OCI-LY1 (cell line): ENCODE data around the gene HTD2.
"Not testable (repeated sequence)": the region's sequence is repeated elsewhere in the genome, so short reads cannot be mapped to it uniquely, and the experiment has no call there.

Experiments
- H2AFZ ChIP-seq: fragments of 200-600 bp; sonication (generic), shearing (Covaris generic); 2 replicates; pipeline ENCODE4 v1.6.0; 2014; ENCODE audit warnings: antibody characterized with exemption, mild to moderate bottlenecking, low read length
- H3F3A ChIP-seq: fragments of 200-600 bp; sonication (generic), shearing (Covaris generic); 2 replicates; pipeline ENCODE4 v1.6.0; 2014; ENCODE audit warnings: mild to moderate bottlenecking, antibody characterized with exemption, low read length, moderate library complexity; ENCODE audit not compliant: insufficient read depth
- H3K27ac ChIP-seq: fragments of 200-600 bp; sonication (generic); 2 replicates; pipeline ENCODE4 v1.5.1; 2014; ENCODE audit warnings: low read length, mixed run types, mild to moderate bottlenecking, low read depth; ENCODE audit not compliant: poor library complexity, severe bottlenecking
- H3K27me3 ChIP-seq: fragments of 200-600 bp; sonication (generic); 2 replicates; pipeline ENCODE4 v1.6.0; 2014; ENCODE audit warnings: antibody characterized with exemption, mild to moderate bottlenecking, low read length, moderate library complexity; ENCODE audit not compliant: insufficient read depth
- H3K36me3 ChIP-seq: fragments of 200-600 bp; sonication (generic); 2 replicates; pipeline ENCODE4 v1.6.1; 2014; ENCODE audit warnings: mild to moderate bottlenecking, antibody characterized with exemption, low read length, moderate library complexity, mixed read lengths; ENCODE audit not compliant: insufficient read depth
- H3K4me1 ChIP-seq: fragments of 200-600 bp; sonication (generic); 2 replicates; pipeline ENCODE4 v1.5.1; 2014; ENCODE audit warnings: mild to moderate bottlenecking, low read length, moderate library complexity; ENCODE audit not compliant: insufficient read depth, severe bottlenecking
- H3K4me2 ChIP-seq: fragments of 200-600 bp; sonication (generic), shearing (Covaris generic); 2 replicates; pipeline ENCODE4 v1.6.1; 2014; ENCODE audit warnings: low read length
- H3K4me3 ChIP-seq: fragments of 200-600 bp; sonication (generic); 2 replicates; pipeline ENCODE4 v1.5.1; 2014; ENCODE audit warnings: low read length, low read depth, mild to moderate bottlenecking, mixed read lengths; ENCODE audit not compliant: poor library complexity, severe bottlenecking
- H3K79me2 ChIP-seq: fragments of 200-600 bp; shearing (Covaris generic); 2 replicates; pipeline ENCODE4 v1.6.1; 2016; ENCODE audit warnings: mixed run types, low read length, mixed read lengths; ENCODE audit not compliant: insufficient read depth
- H3K9ac ChIP-seq: fragments of 200-600 bp; sonication (generic), shearing (Covaris generic); 2 replicates; pipeline ENCODE4 v1.6.1; 2014; ENCODE audit warnings: mild to moderate bottlenecking, low read length, mixed read lengths
- H3K9me2 ChIP-seq: fragments of 200-600 bp; sonication (generic), shearing (Covaris generic); 2 replicates; pipeline ENCODE4 v1.6.1; 2014; ENCODE audit warnings: low read depth, mild to moderate bottlenecking, low read length, mixed read lengths
- H3K9me3 ChIP-seq: fragments of 200-600 bp; shearing (Covaris generic); 2 replicates; pipeline ENCODE4 v1.6.1; 2014; ENCODE audit warnings: low read length, mixed read lengths
- H4K20me1 ChIP-seq: fragments of 200-600 bp; sonication (generic), shearing (Covaris generic); 2 replicates; pipeline ENCODE4 v1.6.0; 2016; ENCODE audit warnings: mild to moderate bottlenecking, low read length; ENCODE audit not compliant: insufficient read depth
- EZH2 ChIP-seq: fragments of 200-600 bp; sonication (generic), shearing (Covaris generic); IDR thresholded peaks from 2 replicates; pipeline ENCODE4 v1.8.0; 2017; ENCODE audit warnings: borderline replicate concordance, mixed run types, mild to moderate bottlenecking, antibody characterized with exemption, low read length, moderate library complexity, mixed read lengths
- TF ChIP-seq, protein P1 (sequence below): fragments of 200-600 bp; sonication (generic), shearing (Covaris generic); IDR thresholded peaks from 2 replicates; pipeline ENCODE4 v1.5.1; 2017; ENCODE audit warnings: mild to moderate bottlenecking, antibody characterized with exemption, low read length, moderate library complexity, mixed read lengths

Gene HTD2

DNA sequence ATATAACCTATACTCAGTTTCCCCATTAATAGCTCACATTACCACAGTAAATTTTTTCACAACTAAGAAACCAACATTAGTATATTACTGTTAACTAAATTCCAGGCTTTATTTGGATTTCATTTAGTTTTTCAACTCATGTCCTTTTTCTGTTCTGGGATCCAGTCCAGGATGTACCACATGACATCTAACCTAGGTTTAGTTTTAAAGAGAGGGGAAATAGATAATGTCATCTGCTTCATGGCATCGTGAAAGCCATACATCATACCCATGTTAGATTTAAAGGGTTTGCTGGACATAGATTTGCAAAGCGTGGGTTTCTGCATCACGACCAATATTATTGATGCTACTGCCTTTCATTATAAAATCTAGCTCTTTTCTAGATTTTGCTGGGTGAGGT is 33.4 kb upstream of the HTD2 start:
- no peak overlapping the region for H3K4me2 ChIP-seq

DNA sequence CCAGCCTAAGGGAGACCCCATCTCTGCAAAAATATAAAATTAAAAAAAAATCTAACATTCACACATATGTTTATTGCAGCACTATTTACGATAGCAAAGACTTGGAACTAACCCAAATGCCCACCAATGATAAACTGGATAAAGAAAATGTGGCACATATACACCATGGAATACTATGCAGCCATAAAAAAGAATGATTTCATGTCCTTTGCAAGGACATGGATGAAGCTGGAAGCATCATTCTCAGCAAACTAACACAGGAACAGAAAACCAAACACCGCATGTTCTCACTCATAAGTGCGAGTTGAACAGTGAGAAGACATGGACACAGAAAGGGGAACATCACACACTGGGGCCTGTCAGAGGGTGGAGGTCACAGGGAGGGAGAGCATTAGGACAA is 33.0 kb upstream of the HTD2 start:
- not testable (repeated sequence) for H4K20me1 ChIP-seq, H2AFZ ChIP-seq, H3K9me2 ChIP-seq, H3K27ac ChIP-seq, H3K4me2 ChIP-seq, H3F3A ChIP-seq, H3K9ac ChIP-seq, H3K4me1 ChIP-seq, H3K9me3 ChIP-seq, H3K27me3 ChIP-seq, H3K79me2 ChIP-seq, H3K36me3 ChIP-seq, H3K4me3 ChIP-seq

More for the DNA sequence above, 33.4 kb upstream of the HTD2 start:
- H3K27ac ChIP-seq: no peak overlapping the region
- no peak overlapping the region for H3K9ac ChIP-seq
- H3K4me1 ChIP-seq: no peaks in the 10 kb centered on the region
- TF ChIP-seq, protein P1, sequence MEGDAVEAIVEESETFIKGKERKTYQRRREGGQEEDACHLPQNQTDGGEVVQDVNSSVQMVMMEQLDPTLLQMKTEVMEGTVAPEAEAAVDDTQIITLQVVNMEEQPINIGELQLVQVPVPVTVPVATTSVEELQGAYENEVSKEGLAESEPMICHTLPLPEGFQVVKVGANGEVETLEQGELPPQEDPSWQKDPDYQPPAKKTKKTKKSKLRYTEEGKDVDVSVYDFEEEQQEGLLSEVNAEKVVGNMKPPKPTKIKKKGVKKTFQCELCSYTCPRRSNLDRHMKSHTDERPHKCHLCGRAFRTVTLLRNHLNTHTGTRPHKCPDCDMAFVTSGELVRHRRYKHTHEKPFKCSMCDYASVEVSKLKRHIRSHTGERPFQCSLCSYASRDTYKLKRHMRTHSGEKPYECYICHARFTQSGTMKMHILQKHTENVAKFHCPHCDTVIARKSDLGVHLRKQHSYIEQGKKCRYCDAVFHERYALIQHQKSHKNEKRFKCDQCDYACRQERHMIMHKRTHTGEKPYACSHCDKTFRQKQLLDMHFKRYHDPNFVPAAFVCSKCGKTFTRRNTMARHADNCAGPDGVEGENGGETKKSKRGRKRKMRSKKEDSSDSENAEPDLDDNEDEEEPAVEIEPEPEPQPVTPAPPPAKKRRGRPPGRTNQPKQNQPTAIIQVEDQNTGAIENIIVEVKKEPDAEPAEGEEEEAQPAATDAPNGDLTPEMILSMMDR: no peak
- no peak for TF ChIP-seq EZH2
- H3K27me3 ChIP-seq: no peaks in the 10 kb centered on the region
- H3K4me3 ChIP-seq: no peak overlapping the region
- H3F3A ChIP-seq: no peaks in the 10 kb centered on the region
- H4K20me1 ChIP-seq: no peaks in the 10 kb centered on the region
- H3K9me3 ChIP-seq: no peaks in the 10 kb centered on the region
- no peaks in the 10 kb centered on the region for H3K79me2 ChIP-seq
- no peak overlapping the region for H2AFZ ChIP-seq
- no peaks in the 10 kb centered on the region for H3K9me2 ChIP-seq
- peaks cover 7% of the 10 kb centered on the region for H3K36me3 ChIP-seq

DNA sequence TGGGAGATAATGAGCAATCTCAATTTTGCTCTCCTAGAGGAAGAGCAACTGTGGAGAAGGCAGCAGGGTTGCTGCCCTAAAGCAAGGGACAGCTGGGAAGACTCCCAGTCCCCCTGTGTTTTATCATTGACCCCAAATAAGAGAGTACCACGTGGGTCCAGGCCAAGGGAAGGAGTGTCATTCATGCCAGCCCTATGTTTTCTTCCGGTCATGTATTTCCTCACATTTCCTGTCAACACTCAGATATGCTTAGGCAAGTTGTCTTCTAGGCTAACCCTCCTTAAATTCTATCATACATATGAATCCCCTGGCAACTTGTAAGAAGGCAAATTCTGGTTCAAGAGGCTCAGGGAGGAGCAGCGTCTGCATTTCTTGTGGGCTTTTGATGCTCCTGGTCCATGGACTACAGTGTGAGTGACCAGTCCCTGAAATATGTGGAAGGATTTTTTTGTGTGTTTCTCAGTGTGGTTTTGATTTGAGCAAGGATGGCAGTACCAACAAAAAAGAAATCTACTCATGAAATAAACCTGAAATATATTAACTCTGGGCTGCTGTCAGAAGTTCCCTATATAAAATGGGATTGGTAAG is 32.2 kb upstream of the HTD2 start:
- H3K4me2 ChIP-seq: no peak overlapping the region
- no peak overlapping the region for H3K9ac ChIP-seq
- no peak overlapping the region for H3K27ac ChIP-seq
- no peak for TF ChIP-seq EZH2
- TF ChIP-seq, protein P1: no peak
- H2AFZ ChIP-seq: no peak overlapping the region
- H3K27me3 ChIP-seq: no peaks in the 10 kb centered on the region
- no peaks in the 10 kb centered on the region for H3K9me3 ChIP-seq
- peaks cover 7% of the 10 kb centered on the region for H3K36me3 ChIP-seq
- no peaks in the 10 kb centered on the region for H3K79me2 ChIP-seq
- no peaks in the 10 kb centered on the region for H3F3A ChIP-seq
- H3K4me1 ChIP-seq: no peaks in the 10 kb centered on the region
- H4K20me1 ChIP-seq: no peaks in the 10 kb centered on the region
- H3K9me2 ChIP-seq: no peaks in the 10 kb centered on the region
- no peak overlapping the region for H3K4me3 ChIP-seq

DNA sequence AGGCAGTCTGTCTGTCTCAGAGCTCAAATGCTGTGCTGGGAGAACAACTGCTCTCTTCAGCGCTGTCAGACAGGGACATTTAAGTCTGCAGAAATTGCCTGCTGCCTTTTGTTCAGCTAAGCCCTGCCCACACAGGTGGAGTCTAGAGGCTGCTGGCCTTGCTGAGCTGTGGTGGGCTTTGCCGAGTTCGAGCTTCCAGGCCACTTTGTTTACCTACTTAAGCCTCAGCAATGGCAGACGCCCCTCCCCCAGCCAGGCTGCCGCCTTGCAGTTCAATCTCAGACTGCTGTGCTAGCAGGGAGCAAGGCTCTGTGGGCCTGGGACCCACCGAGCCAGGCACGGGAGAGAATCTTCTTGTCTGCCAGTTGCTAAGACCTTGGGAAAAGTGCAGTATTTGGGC is 25.3 kb upstream of the HTD2 start:
- Histone ChIP-seq H3F3A (no peaks in the 10 kb centered on the region), H3K4me3 (no peak overlapping the region), H4K20me1 (no peaks in the 10 kb centered on the region), H3K79me2 (no peaks in the 10 kb centered on the region), H3K4me1 (no peaks in the 10 kb centered on the region), H3K27ac (no peak overlapping the region), H3K36me3 (peaks cover 5% of the 10 kb centered on the region; the same call in 1 of the 2 replicates), H3K4me2 (no peak overlapping the region), H3K27me3 (no peaks in the 10 kb centered on the region), H3K9ac (no peak overlapping the region), H3K9me3 (no peaks in the 10 kb centered on the region), H3K9me2 (no peaks in the 10 kb centered on the region), H2AFZ (no peak overlapping the region)
- TF ChIP-seq, protein P1: no peak
- no peak for TF ChIP-seq EZH2
